Fibroblast of the conjunctiva (primary cell): ENCODE measurements around the gene POLR2F.

Experiments used
- DNase-seq: peaks from one replicate; pipeline ENCODE4 v3.0.0-alpha.2; 2010; ENCODE audit warnings: low read depth

Gene POLR2F

GRCh38 chr22:37982938-37983859, 29.7 kb downstream of the POLR2F start:
- no peak for DNase-seq

- no peak for DNase-seq
Measured at GRCh38 chr22:37983860-37984791, 30.6 kb downstream of the POLR2F start, which contains the start of gene SOX10. TSS of gene SOX10 (minus strand) at chr22:37984555. CDS start at chr22:37983784, 771 bp downstream.

GRCh38 chr22:37985050-37985585, 31.6 kb downstream of the POLR2F start:
- no peak for DNase-seq

- DNase-seq = no peak
Measured at GRCh38 chr22:37985751-37986281, 32.3 kb downstream of the POLR2F start.

GRCh38 chr22:37986371-37986770, 32.9 kb downstream of the POLR2F start:
- no peak for DNase-seq

- no peak for DNase-seq
Measured at GRCh38 chr22:37989146-37990045, 35.9 kb downstream of the POLR2F start.

- no peak for DNase-seq
Measured at GRCh38 chr22:37990301-37990700, 36.8 kb downstream of the POLR2F start.

GRCh38 chr22:37990862-37991261, 37.4 kb downstream of the POLR2F start:
- no peak for DNase-seq

GRCh38 chr22:37991731-37992442, 38.4 kb downstream of the POLR2F start:
- DNase-seq = no peak

GRCh38 chr22:37994049-37994448, 40.5 kb downstream of the POLR2F start:
- no peak for DNase-seq

- DNase-seq = no peak
Measured at GRCh38 chr22:37994982-37995381, 41.5 kb downstream of the POLR2F start.

- no peak for DNase-seq
Measured at GRCh38 chr22:37995460-37995859, 42.0 kb downstream of the POLR2F start.

GRCh38 chr22:37996079-37996478, 42.6 kb downstream of the POLR2F start:
- no peak for DNase-seq

- no peak for DNase-seq
Measured at GRCh38 chr22:37996515-37997246, 43.2 kb downstream of the POLR2F start.

GRCh38 chr22:37998543-37998942, 45.0 kb downstream of the POLR2F start:
- DNase-seq = no peak

GRCh38 chr22:37999236-37999635, 45.7 kb downstream of the POLR2F start:
- DNase-seq = no peak

GRCh38 chr22:37999640-38000272, 46.3 kb downstream of the POLR2F start:
- no peak for DNase-seq

GRCh38 chr22:38005943-38006342, 52.4 kb downstream of the POLR2F start:
- no peak for DNase-seq

GRCh38 chr22:38006906-38007305, 53.4 kb downstream of the POLR2F start:
- DNase-seq = no peak
